A549 (cell line): Measurements from ENCODE around the gene CARMIL3. TPM values are rescaled to one million over a fixed set of nuclear protein-coding genes. Genes with fewer than 3 reads are reported as not detected.

Experiments
- ATAC-seq, 2 experiments: fragments of 200-7000 bp in 1 of 2; fragments of >200 bp in 1 of 2; cut with Nextera tagmentation in 1 of 2; cut with Tn5 transposase in 1 of 2; 3 replicates each; pipeline versions ENCODE4 v1.8.0 to v1.9.1; 2018 to 2020; ENCODE audit warnings: mild to moderate bottlenecking in 1 of 2, moderate library complexity in 1 of 2
- CTCF ChIA-PET: fragments of 300-600 bp; sonication (Branson Sonifier 250); formaldehyde crosslinking; extraction: SDS; loops from one replicate; lab custom pipeline; 2021; ENCODE audit warnings: antibody characterized with exemption, inconsistent platforms; lab: Yijun Ruan, JAX
- POLR2A ChIA-PET: fragments of 350-600 bp; formaldehyde crosslinking; extraction: SDS; loops from one replicate; lab custom pipeline; 2021; ENCODE audit warnings: antibody characterized with exemption, inconsistent platforms; lab: Yijun Ruan, JAX
- DNase-seq, 2 experiments: peaks; one replicate each; pipeline versions ENCODE4 v3.0.0 to v3.0.0-alpha.2; 2011 to 2016; ENCODE audit warnings: low read depth in 1 of 2, low spot score in 1 of 2
- FAIRE-seq: peaks from 2 replicates; lab custom pipeline; 2011; peaks lifted over from hg19 to GRCh38; lab: Jason Lieb, UNC
- H3K27ac ChIP-seq, 2 experiments: fragments of >200 bp; sonication (Bioruptor Twin); formaldehyde crosslinking; 3 replicates each; pipeline ENCODE4 v1.5.1; 2016 to 2017
- H3K4me1 ChIP-seq: fragments of >200 bp; sonication (Bioruptor Twin); formaldehyde crosslinking; 3 replicates; pipeline ENCODE4 v1.6.1; 2016
- H3K4me2 ChIP-seq: fragments of >200 bp; sonication (Bioruptor Twin); formaldehyde crosslinking; 3 replicates; pipeline ENCODE4 v1.6.1; 2016
- H3K4me3 ChIP-seq: fragments of >200 bp; sonication (Bioruptor Twin); formaldehyde crosslinking; 3 replicates; pipeline ENCODE4 v1.5.1; 2016
- H3K9me3 ChIP-seq: fragments of >200 bp; sonication (Bioruptor Twin); formaldehyde crosslinking; 3 replicates; pipeline ENCODE4 v1.6.1; 2016
- BHLHE40 ChIP-seq: IDR thresholded peaks from 2 replicates; pipeline ENCODE4 v1.6.1; 2012; ENCODE audit warnings: low read depth, low read length, inconsistent platforms
- CBX8 ChIP-seq: fragments of 200-600 bp; sonication (generic); IDR thresholded peaks from 2 replicates; pipeline ENCODE4 v1.6.1; 2016
- CHD4 ChIP-seq: fragments of 200-600 bp; sonication (generic); IDR thresholded peaks from 2 replicates; pipeline ENCODE4 v1.6.1; 2016; ENCODE audit warnings: antibody characterized with exemption, mild to moderate bottlenecking, borderline replicate concordance
- CTCF ChIP-seq: fragments of >200 bp; sonication (Bioruptor Twin); formaldehyde crosslinking; IDR thresholded peaks from 3 replicates; pipeline ENCODE4 v1.5.1; 2016
- EHF ChIP-seq: fragments of 250-450 bp; sonication (Bioruptor Pico); IDR thresholded peaks from 2 replicates; pipeline ENCODE4 v1.5.0; 2020; ENCODE audit warnings: mild to moderate bottlenecking
- EP300 ChIP-seq, 2 experiments: fragments of >200 bp; sonication (Bioruptor Twin); formaldehyde crosslinking; IDR thresholded peaks; 2 replicates in 1 of 2; 3 replicates in 1 of 2; pipeline ENCODE4 v1.6.1; 2016 to 2017
- ESRRA ChIP-seq: fragments of 150-350 bp; IDR thresholded peaks from 2 replicates; pipeline ENCODE4 v1.6.1; 2014; ENCODE audit warnings: mild to moderate bottlenecking, low read length, borderline replicate concordance
- KDM1A ChIP-seq: fragments of 200-600 bp; sonication (generic); IDR thresholded peaks from 2 replicates; pipeline ENCODE4 v1.6.1; 2016; ENCODE audit warnings: low read depth, mild to moderate bottlenecking
- KDM5A ChIP-seq: fragments of 200-600 bp; sonication (generic); IDR thresholded peaks from 2 replicates; pipeline ENCODE4 v1.6.1; 2016; ENCODE audit warnings: antibody characterized with exemption, mild to moderate bottlenecking
- MYC ChIP-seq: IDR thresholded peaks from 2 replicates; pipeline ENCODE4 v1.6.1; 2012; ENCODE audit warnings: mild to moderate bottlenecking, inconsistent platforms, low read length, improper control_type of control experiment, borderline replicate concordance
- NFE2L2 ChIP-seq: fragments of 150-350 bp; conservative IDR thresholded peaks from 2 replicates; pipeline ENCODE4 v1.6.1; 2014; ENCODE audit warnings: low read length
- NPAS2 ChIP-seq: fragments of 250-450 bp; sonication (Bioruptor Pico); IDR thresholded peaks from 2 replicates; pipeline ENCODE4 v1.8.0; 2022; ENCODE audit warnings: mild to moderate bottlenecking, moderate library complexity, borderline replicate concordance
- NR3C1 ChIP-seq: fragments of >200 bp; sonication (Bioruptor Twin); formaldehyde crosslinking; IDR thresholded peaks from 3 replicates; pipeline ENCODE4 v1.6.1; 2017
- POLR2A ChIP-seq: IDR thresholded peaks from 2 replicates; pipeline ENCODE4 v1.6.1; 2012; ENCODE audit warnings: mild to moderate bottlenecking, low read length
- POLR2AphosphoS2 ChIP-seq: conservative IDR thresholded peaks from 2 replicates; pipeline ENCODE4 v1.6.1; 2012; ENCODE audit warnings: low read length, improper control_type of control experiment, inconsistent platforms
- RAD21 ChIP-seq, 2 experiments: fragments of >200 bp in 1 of 2; sonication (Bioruptor Twin) in 1 of 2; formaldehyde crosslinking in 1 of 2; IDR thresholded peaks in 1 of 2; conservative IDR thresholded peaks in 1 of 2; 2 replicates in 1 of 2; 3 replicates in 1 of 2; pipeline ENCODE4 v1.6.1; 2012 to 2018; ENCODE audit warnings: inconsistent platforms in 1 of 2
- RARB ChIP-seq: fragments of 250-450 bp; sonication (Bioruptor Pico); IDR thresholded peaks from 2 replicates; pipeline ENCODE4 v1.8.0; 2021; ENCODE audit warnings: mild to moderate bottlenecking, moderate library complexity
- RCOR1 ChIP-seq: fragments of 150-350 bp; IDR thresholded peaks from 2 replicates; pipeline ENCODE4 v1.6.1; 2014; ENCODE audit warnings: antibody characterized with exemption, low read length, low read depth
- RNF2 ChIP-seq: fragments of 200-600 bp; sonication (generic); IDR thresholded peaks from 2 replicates; pipeline ENCODE4 v1.6.1; 2016; ENCODE audit warnings: low read depth, mild to moderate bottlenecking, antibody characterized with exemption, moderate library complexity, borderline replicate concordance
- SREBF2 ChIP-seq: fragments of 450-650 bp; IDR thresholded peaks from 2 replicates; pipeline ENCODE4 v1.6.1; 2014; ENCODE audit warnings: mild to moderate bottlenecking, moderate library complexity
- ZC3H11A ChIP-seq: fragments of 450-650 bp; IDR thresholded peaks from 2 replicates; pipeline ENCODE4 v1.6.1; 2014; ENCODE audit warnings: antibody characterized with exemption, mild to moderate bottlenecking
- ZNF302 ChIP-seq: fragments of 250-450 bp; sonication (Bioruptor Pico); IDR thresholded peaks from 2 replicates; pipeline ENCODE4 v1.9.0; 2021; ENCODE audit warnings: inconsistent platforms, mild to moderate bottlenecking, moderate library complexity
- WGBS: methylation state at CpG from one replicate; pipeline ENCODE4 v1.1.6; 2017; ENCODE audit errors: missing lambda C conversion rate; 5-methylcytosine and 5-hydroxymethylcytosine counted together
- polyA plus RNA-seq, 4 experiments: library from polyadenylated mRNA; depleted of rRNA in 3 of 4; stranded (reverse); fragments of >200 nt; fragmentation: RNase III in 1 of 4; extraction: RNeasy Plus Mini Kit Qiagen cat#74134 plus additional on column Dnase treatment in 1 of 4; gene quantifications; 2 replicates in 3 of 4; 3 replicates in 1 of 4; pipeline ENCODE4 v1.2.3, GENCODE V29; 2011 to 2017
- TF ChIP-seq, protein P1 (sequence below): fragments of >200 bp; sonication (Bioruptor Twin); formaldehyde crosslinking; IDR thresholded peaks from 2 replicates; pipeline ENCODE4 v1.6.1; 2016

Gene CARMIL3
- polyA plus RNA-seq, 2 of the 4 experiments (the other 2 are of a cell fraction) = 0.45 to 0.98 TPM

DNA sequence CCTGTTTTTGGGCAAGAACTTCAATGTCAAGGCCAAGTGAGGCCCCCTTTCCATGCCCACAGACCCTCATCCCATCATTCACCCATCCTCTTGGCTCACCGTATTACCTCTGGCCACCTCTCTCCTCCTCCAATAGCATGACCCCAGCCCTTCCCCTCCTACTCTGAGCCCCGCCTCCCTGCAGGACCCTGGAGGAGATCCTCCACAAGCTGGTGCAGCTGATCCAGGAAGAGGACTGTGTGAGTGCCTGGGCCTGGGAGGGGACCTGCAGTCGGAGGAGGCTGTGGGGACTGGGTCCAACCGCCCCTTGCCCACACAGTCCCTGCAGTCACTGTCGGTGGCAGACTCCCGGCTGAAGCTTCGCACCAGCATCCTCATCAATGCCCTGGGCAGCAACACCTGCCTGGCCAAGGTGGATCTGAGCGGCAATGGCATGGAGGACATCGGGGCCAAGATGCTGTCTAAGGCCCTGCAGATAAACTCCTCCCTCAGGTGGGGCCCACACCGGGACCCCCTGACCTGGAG lies 7.2 kb downstream of the CARMIL3 start:
- no peaks in the 10 kb centered on the region for H3K4me1 ChIP-seq
- CTCF ChIA-PET = interaction anchor here (1.0 to 15.8 kb wide), 16 partner anchors 12 to 129 kb away, joined by 3 to 405 read pairs (median 8); partner anchors contain the start of genes CPNE6, IPO4, IRF9 and PCK2
- no peak for FAIRE-seq

GRCh38 chr14:24059841-24060388 lies 8.1 kb downstream of the CARMIL3 start:
- Histone ChIP-seq H3K9me3 (no peaks in the 10 kb centered on the region), H3K27ac (no peak overlapping the region), H3K4me1 (no peaks in the 10 kb centered on the region), H3K4me3 (no peak overlapping the region), H3K4me2 (no peak overlapping the region)
- TF ChIP-seq RNF2 = no peak
- no peak for TF ChIP-seq NR3C1
- TF ChIP-seq KDM1A = no peak
- no peak for TF ChIP-seq ZC3H11A
- TF ChIP-seq EP300 (IDR thresholded peaks at IDR 0.05) = no peak
- ATAC-seq (no peak), FAIRE-seq (no peak), DNase-seq (no peak)
- ChIA-PET CTCF (interaction anchor here (7.0 to 15.8 kb wide), 4 partner anchors 12 to 46 kb away, joined by 101 to 405 read pairs (median 175); partner anchors contain the start of genes CPNE6 and PCK2), POLR2A (no interaction called here)
- WGBS = 76% methylated on average over 13 of the region's 16 CpGs

More for the DNA sequence above, 7.2 kb downstream of the CARMIL3 start:
- DNase-seq = no peak
- no peaks in the 10 kb centered on the region for H3K9me3 ChIP-seq
- no peak for TF ChIP-seq KDM1A
- TF ChIP-seq NPAS2 = no peak
- TF ChIP-seq BHLHE40 = no peak
- TF ChIP-seq POLR2AphosphoS2 = no peak
- TF ChIP-seq ZNF302 (CRISPR knock-in tag) = no peak
- no peak for TF ChIP-seq RARB (CRISPR knock-in tag)
- TF ChIP-seq MYC = no peak
- no peak for TF ChIP-seq POLR2A
- no peak for TF ChIP-seq CHD4
- TF ChIP-seq, protein P1, sequence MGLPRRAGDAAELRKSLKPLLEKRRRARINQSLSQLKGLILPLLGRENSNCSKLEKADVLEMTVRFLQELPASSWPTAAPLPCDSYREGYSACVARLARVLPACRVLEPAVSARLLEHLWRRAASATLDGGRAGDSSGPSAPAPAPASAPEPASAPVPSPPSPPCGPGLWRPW = no peak
- no peak for TF ChIP-seq CTCF
- TF ChIP-seq KDM5A = no peak
- no peak for TF ChIP-seq ESRRA
- no peak for TF ChIP-seq RCOR1
- TF ChIP-seq EHF (CRISPR knock-in tag) = no peak
- no peak for TF ChIP-seq CBX8
- TF ChIP-seq, all 56 proteins: peak for 0
- peak in 1 of 2 experiments; percentile 34; a peak in 3 of 6 replicates for ATAC-seq
- H3K4me2 ChIP-seq = no peak overlapping the region
- no peak overlapping the region for H3K4me3 ChIP-seq
- POLR2A ChIA-PET = interaction anchor here (1.2 to 2.0 kb wide), 5 partner anchors 22 to 56 kb away, joined by 4 to 14 read pairs (median 11); partner anchors contain the start of genes DCAF11, NRL and PCK2
- H3K27ac ChIP-seq = no peak overlapping the region
- 89% methylated on average over 2 of the region's 10 CpGs for WGBS

- Histone ChIP-seq H3K9me3 (no peaks in the 10 kb centered on the region), H3K27ac (no peak overlapping the region), H3K4me3 (no peak overlapping the region), H3K4me2 (no peak overlapping the region)
- ATAC-seq (no peak), FAIRE-seq (no peak), DNase-seq (no peak)
- POLR2A ChIA-PET = no interaction called here
- CTCF ChIA-PET = interaction anchor here (1.2 to 15.8 kb wide), 8 partner anchors 11 to 100 kb away, joined by 3 to 405 read pairs (median 57); partner anchors contain the start of genes CPNE6, IRF9 and PCK2
- TF ChIP-seq, protein P1 = no peak
- no peak for TF ChIP-seq SREBF2
- no peak for TF ChIP-seq NFE2L2
- TF ChIP-seq RAD21 (conservative IDR thresholded peaks at IDR 0.05 in 1 of 2, IDR thresholded peaks at IDR 0.05 in 1 of 2) = no peak
- TF ChIP-seq, all 56 proteins: peak for 0
- WGBS = 64% methylated on average over 10 of the region's 10 CpGs
- H3K4me1 ChIP-seq = no peaks in the 10 kb centered on the region
Measured at GRCh38 chr14:24060443-24060842, 8.6 kb downstream of the CARMIL3 start.
